ENCODE measurements around the gene PRPSAP1.
A peak's percentile ranks its signal among the peaks of the same experiment; 100 is the strongest.

PRPSAP1 gene

DNA sequence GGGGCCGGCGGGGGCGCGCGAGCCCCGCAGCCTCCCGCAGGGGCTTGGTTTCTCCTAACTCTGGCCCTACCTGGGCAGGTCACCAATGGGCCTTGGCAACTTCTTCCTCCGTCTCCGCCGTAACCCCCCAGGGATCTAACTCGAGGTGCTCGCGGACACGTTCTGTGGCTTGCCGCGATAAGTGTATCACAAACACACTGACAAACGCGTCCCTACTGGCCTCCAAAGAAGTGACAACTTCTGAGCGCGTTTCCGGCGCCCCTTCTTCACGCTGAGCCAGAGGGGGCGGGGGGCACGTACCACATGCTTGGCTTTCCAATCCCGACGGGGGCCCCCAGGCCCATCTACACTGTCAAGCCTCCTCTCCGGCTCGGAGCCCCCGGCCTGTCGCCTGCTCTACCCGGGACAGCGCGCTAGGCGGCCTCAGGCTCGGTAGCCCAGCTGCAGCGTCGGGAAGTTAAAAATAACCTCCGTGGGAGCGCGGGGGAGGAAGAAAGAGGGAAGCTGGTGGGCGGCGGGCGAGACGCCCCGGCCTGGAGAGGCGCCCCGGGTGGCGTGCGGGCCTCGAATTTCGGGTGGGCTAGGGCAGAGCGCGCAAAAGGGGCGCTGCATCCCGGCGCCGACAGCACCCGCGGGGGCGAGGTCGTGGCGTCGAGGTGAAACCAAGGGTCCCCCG is 30.0 kb upstream of the PRPSAP1 start:
- DNase-seq (ENCODE audit: low spot score) = peak; percentile 84

DNA sequence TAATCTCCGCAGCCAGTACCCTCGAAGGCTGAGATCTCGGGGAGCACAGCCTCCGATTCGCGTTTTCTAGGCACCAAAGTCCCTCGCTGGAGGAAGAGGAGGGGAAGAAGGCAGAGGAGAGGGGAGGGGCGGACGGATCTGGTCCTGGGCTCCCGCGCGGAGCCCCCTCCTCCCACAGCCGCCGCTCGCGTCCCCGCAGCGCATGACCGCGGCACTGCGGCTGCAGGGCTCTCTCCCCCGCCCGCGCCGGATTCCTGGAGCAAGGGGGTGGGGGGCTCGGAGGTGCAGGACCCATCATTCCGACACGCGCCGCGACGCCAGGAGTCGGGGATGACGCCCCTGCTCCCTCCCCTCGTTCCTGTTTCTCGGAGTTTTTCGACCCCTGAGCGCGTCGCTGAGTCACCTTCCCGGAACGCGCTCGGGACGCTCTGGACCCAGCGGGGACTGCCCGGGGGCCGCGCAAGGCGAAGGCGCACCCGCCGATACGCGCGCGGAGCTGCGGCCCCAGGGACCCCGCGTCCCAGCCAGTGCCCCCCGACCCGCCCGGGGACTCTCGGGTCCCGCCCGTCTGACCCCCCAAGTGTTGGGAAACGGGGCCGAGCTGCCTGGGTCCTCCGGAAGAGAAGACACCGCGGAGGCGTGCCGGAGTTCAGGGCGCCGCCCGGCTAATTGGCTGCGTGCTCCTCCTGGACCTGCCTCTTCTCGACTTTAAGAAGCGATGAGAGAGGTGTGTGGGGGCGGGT is 29.3 kb upstream of the PRPSAP1 start:
- peak; percentile 86 for DNase-seq (ENCODE audit: low spot score)

DNA sequence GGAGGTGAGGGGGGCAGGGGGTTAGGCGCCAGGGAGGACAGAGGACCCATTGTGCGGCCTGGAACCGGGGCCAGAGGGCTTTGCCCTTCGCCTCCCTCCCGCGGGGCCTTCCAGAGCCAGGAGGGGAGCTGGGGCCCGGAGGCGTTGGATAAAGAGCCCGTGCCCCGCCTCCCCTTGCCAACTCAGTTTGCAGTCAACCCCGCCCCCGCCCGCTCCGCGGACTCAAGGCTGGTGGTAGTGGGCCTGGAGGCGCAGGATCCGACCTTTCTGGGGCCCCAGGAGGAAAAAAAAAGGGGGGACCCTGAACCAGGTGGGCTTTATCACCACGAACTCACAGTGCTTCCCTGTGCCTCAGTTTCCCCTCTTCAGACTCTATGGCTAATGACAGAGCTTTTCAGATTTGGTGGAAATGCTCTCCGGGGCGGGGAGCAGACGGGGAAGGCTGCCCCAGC is 28.7 kb upstream of the PRPSAP1 start:
- no peak for DNase-seq (ENCODE audit: low spot score)

DNA sequence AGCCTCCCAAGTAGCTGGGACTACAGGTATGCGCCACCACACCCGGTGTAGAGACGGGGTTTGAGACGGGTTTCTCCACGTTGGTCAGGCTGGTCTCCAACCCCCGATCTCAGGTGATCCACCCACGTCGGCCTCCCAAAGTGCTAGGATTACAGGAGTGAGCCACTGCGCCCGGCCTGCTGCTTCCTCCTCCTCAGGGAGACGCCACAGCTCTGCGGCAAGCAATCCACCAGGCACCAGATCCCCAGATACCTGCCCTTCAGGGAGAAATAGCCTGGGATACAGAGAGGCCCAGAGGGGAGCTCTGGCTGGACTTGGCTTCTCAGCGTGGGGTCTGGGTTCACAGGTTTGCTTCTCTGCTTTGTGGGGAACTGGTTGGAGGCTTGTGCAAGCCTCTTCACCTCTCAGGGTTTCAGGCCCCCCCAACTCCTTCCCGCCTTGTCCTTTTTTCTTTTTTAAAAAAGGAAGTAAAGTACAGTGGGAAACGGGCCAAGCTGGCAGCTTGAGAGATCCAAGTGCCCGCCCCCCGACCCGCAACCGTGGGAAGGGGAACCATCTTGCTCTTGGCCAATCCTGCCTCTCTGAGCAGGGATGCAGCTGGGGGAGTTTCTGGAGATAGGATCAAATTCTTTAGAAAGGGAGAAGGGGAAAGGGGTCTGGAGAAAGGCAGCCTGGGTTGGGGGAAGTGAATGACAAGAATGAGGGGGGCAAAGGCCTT is 28.1 kb upstream of the PRPSAP1 start:
- DNase-seq (ENCODE audit: low spot score) = no peak

DNA sequence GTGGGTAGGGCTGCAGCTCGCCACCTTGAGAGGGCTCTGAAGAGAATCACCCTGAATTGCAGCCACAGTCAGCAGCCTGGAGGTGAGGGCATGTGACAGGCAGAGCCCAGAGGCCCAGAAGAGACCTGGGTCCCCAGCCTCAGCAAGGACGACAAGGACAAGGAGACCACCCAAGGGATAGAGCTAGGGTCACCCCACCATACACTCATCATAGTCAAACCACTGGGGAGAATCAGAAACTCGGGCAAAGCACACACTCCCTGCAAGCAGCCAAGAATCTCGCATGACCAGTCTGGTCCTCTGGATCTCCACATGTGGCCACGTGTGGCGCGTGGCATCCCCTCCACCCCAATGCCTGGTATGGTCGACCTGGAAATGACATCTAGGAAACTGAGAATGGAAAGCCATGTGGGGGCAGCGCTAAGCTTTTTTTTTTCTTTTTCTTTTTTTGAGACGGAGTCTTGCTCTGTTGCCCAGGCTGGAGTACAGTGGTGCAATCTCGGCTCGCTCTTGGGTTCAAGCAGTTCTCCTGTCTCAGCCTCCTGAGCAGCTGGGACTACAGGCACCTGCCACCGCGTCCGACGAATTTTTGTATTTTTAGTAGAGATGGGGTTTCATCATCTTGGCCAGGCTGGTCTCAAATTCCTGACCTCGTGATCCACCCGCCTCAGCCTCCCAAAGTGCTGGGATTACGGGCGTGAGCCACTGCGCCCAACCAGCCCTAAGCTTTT is 26.1 kb upstream of the PRPSAP1 start:
- DNase-seq (ENCODE audit: low spot score) = no peak

DNA sequence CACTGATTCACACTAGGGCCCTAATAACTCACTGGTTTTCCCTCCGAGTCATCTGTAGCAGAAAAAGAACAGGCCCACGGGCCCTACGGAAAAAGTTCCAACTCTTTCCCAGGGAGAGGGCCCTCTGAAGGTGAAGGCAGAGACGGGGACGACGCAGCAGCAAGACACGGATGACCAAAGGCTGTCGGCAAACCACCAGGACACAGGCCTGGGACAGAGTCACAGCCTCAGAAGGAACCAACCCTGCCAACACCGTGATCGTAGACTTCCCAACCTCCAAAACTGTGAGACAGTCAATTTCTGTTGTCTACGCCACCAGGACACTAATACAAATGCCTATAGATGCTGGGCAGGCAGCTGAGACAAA is 25.5 kb upstream of the PRPSAP1 start:
- DNase-seq (ENCODE audit: low spot score) = no peak

DNA sequence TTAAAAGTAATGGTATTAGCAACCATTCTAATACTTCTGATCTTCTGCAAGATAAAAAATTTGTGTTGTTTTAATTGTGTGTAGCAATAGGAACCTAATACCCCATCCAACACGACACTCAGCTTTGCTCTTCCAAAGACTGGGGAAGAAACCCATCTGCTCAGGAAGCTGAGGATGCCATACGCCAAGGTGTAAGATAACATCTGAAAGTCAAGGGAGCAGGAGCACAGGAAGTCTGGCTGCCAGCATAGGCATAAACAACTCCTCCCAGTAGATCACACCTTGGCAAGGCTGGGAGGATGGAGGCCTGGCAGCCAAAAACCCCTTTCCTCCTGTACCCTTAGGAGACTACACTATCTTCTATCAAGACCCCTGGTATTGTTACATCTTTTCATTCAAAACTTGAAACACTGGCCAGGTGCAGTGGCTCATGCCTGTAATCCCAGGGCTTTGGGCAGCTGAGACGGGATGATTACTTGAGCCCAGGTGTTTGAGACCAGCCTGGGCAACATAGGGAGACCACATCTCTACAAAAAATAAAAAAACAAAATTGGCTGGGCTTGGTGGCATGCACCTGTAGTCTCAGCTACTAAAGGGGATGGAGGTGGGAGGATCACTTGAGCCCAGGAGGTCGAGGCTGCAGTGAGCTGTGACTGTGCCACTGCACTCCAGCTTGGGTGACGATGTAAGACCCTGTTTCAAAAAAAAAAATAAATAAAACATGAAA is 25.0 kb upstream of the PRPSAP1 start:
- DNase-seq (ENCODE audit: low spot score) = no peak

DNA sequence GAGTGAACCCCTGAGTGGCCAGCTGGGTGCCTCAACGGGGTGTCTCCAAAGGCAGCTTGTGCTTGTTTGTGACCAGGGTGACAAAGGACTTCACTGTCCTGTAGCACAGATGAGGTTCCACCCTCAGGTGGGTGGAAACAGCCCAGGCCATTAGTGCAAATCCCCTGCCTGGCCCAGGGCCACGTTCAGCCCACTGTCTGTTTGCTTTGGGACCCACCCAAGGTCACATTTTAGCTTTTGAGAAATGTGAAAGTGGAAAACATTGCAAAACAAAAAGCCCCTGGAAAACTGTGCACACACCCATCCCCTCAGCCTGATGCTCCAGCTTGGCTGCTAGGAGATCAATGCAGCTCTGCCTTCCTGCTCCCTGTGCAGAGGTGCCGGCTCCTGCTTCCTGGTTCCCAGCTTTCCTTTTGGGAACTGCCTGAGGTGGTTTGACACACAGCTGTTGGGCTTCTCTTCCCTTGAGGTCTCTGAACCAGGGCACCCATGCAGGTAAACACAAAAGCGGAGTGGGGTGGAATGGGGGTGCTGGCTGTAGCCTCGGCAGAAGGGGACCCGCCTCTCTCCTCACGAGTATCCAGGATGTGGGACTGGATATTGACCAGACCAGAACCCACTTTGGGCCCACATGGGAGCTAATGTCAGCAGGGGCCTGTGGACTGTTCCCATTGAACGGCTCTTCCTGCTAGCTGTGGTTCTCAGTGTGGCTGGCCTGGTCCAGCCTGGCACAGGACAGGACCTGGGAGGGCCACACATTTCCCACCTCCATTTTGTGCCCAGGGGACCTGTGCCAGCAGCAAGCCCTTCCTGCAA is 22.8 kb upstream of the PRPSAP1 start:
- DNase-seq (ENCODE audit: low spot score) = no peak

DNA sequence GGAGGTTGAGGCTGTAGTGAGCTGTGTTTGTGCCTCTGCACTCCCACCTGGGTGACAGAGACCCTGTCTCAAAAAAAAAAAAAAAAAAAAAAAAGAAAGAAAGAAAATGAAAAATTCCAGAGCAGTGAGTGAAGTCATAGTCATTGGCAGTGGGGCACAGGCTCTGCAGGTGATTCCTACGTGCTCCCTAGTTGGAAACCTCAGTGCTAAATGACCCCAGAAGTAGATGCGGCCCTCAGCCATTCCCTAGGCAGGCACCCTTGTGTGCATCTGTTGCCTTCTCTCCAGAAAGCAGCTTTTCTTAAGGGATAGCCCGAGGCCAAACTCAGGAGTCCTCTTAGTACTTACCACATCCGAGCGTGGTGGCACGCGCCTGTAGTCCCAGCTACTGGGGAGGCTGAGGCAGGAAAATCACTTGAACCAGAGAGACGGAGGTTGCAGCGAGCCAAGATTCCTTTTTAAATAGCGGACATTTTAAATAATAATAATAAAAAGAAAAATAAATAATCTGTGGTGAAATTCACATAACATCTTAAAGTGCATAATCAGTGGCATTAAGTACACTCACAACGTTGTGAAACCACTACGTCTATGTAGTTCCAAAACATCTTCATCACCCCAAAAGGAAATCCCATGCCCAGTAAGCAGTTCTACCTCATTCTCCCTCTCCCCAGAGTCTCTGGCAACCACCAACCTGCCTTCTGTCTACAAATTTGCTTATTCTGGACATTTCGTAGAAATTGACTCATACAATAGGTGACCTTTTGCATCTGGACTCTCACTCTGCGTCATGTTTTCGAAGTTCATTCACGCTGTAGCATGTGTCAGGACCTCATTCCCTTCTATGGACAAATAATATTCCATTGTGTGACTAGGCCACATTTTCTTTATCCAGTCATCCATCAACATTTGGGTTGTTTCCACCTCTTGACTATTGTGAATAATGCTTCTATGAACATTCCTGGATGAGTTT is 18.2 kb upstream of the PRPSAP1 start:
- peak; percentile 74 for DNase-seq (ENCODE audit: low spot score)

DNA sequence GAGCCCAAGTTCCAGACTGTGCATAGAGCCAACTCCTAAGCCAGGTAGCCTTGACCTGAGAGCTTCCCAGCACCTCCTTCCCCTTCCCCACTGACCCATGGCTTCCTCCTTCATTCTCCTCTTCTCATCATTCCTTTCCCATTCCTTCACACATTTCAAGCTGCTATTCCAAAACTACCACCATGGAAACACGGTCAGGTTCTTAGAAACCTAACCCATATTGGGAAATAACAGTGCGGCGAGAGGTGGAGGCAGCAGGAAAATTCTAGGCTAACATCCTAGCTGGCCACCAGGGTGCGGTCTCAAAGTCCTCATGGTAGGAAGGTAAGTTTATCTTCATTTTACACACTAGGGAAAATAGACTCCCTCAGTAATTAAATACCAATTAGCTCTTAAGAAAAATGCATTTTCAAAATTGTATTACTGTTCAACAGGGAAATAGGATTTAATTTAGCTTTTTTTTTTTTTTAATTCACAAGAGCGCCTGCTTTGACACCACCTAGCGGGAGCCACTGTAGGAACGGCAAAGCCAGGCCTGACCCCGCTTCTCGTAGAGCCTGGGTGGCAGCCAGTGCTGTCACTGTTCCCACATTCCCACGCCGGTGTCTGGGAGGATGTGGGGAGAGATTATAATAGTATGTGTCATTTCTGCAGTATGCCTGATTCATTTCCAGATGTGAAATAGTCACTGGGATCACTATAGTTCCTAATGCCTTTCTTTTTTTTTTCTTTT is 16.7 kb upstream of the PRPSAP1 start:
- peak; percentile 95 for DNase-seq (ENCODE audit: low spot score)

DNA sequence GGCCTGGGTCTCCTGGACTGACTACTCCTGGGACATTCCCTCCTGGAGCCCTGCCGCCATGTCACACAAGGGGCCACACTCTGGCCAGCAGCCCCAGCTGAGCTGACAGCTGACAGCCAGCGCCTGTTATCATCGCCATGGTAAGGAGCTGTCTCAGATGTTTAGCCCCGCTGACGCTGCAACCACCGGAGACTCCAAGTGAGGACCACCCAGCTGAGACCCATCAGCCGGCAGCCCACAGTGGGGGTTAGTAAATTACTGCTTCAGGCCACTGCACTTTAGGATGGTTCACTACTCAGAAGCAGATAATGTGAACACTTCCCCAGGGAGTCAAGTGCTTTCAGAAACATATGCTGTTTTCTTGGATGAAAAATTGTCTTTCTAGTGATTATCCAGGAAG is 16.1 kb upstream of the PRPSAP1 start:
- no peak for DNase-seq (ENCODE audit: low spot score)

DNA sequence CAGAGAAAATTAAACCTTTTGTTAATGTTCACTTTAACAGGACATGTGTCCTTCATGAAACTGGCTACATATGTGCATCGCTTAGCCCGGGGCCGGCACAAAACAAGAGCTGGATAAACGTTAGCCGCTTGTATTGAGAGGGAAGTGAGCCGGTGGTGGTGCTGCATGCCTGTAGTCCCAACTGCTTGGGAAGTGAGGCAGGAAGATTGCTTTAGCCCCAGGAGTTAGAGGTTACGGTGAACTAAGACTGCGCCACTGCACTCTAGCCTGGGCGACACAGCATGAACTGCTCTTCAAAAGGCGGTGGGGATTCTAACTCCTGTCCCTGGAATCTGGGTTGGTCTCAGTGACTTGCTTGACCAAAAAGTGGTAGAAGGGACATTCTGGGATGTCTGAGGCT is 15.7 kb upstream of the PRPSAP1 start:
- DNase-seq (ENCODE audit: low spot score) = no peak

DNA sequence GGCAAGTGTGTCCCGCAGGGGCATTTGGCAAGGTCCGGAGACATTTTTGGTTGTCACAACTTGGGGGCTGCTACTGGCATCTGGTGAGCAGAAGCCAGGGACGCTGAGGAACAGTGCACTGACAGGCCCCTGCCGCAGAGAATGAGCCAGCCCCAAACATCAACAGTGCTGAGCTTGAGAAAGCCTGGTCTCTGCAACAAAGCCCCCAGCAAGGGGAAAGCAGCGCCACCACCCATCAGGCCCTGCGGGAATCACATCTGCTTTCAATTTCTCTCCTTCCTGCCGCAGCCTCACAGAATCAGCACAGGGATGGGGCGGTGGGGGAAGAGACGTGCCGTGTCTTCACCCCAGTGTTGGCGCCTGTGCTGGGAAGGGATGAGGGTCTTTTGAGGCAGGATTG is 14.8 kb upstream of the PRPSAP1 start:
- DNase-seq (ENCODE audit: low spot score) = no peak

DNA sequence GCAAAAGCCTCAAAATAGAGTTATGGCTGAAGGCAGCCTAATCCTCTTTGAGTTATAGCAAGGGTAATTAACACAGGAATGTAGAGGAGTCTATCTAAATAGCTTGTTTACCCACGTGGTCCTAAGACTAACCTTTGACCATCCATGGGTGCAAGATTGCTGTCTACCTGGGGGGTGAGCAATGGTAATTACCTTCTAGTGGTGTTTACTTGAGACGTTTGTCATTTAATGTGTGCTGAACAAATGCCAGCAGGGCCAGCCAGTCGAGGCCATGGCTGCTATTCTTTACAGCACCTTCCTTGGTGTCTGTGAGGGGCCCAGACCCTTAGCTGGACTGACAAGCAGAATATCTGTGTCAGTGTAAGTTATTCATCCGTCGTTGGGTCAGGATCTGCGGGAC is 13.9 kb upstream of the PRPSAP1 start:
- no peak for DNase-seq (ENCODE audit: low spot score)

DNA sequence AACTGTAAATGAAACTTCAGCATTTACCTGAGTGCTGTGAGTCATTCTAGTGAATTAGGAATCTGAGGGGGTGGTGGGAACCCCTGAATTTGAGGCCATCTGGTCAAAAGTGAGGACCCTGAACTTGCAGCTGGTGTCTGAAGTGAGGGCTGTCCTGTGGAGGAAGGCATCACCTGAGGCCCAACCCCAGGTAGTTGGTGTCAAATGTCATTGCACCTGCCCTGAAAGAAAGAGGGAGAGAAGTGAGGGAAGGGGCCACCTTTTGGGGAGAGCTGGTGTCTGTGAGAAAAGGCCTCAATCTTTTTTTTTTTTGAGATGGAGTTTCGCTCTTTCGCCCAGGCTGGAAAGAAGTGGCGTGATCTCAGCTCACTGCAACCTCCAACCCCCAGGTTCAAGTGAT is 12.5 kb upstream of the PRPSAP1 start:
- no peak for DNase-seq (ENCODE audit: low spot score)

DNA sequence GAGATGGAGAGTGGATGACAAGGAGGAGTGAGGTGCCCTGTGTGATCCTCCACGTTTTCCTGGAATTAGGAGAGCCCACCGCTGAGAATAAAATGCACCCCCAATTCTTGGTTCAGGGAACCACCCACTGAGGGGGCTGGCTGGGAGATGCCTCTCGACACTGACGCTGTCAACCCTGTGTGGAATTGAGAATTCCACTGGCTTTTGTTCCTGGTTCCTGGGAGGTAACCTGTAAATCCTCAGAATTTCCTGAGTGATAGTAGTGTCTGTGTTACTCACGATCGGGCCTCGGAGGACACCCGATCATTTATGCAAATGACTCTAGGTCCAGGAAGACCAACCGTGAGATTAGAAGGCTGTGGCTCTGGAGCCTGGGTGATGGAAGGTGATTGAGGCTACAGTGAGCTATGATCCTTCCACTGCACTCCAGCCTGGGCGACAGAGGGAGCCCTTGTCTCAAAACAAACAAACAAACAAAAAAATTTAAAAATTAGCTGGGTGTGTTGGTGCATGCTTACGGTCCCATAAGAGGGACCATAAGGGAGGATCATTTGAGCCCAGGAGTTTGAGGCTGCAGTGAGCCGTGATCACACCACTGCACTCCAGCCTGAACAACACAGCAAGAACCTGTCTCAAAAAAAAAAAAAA is 11.7 kb upstream of the PRPSAP1 start:
- DNase-seq (ENCODE audit: low spot score) = no peak

DNA sequence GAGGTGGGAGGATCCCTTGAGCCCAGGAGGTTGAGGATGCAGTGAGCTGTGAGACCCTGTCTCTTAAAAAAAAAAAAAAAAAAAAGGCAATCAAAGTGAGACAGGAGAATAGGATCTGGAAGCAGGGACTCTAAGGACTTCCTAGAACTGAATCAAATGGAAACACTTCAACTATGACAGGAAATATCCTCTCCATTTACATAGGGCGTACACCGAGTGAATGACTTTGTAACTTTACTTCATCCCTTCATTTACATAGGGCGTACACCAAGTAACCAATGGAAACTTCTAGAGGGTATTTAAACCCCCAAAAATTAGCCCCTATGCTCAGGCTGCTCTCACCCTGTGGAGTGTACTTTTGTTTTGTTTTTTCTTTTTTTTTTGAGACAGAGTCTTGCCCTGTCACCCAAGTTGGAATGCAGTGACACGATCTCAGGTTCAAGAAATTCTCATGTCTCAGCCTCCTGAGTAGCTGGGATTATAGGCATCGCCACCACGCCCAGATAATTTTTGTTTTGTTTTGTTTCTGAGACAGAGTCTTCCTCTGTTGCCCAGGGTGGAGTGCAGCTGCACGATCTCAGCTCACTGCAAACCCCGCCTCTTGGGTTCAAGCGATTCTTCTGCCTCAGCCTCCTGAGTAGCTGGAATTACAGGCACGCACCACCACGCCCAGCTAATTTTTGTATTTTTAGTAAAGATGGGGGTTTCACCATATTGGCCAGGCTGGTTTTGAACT is 9.6 kb upstream of the PRPSAP1 start:
- DNase-seq (ENCODE audit: low spot score) = no peak

DNA sequence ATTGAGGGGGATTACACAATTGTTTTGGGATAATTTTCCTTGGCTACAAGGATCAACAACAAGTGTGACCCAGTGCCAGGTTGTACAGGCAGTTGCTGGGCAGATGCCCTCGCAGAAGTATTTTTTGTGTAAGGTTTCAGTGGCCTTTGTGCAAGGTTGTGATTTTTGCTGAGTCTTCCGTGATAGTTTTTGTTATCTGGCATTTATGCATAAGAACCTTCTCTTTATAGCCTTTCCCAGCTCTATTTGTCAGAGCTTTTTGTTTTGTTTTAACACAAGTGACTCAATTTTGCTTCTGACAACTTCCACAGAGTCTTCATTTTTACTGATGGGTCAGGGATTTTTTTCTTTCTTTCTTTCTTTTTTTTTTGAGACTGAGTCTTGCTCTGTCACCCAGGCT is 6.7 kb upstream of the PRPSAP1 start:
- DNase-seq (ENCODE audit: low spot score) = no peak

Data from hepatic stellate cell (primary cell).